GM12872 (cell line): Measurements from ENCODE around the gene CCT8L2.
"Not testable (repeated sequence)": the region's sequence is repeated elsewhere in the genome, so short reads cannot be mapped to it uniquely, and the experiment has no call there.

Experiments used
- CTCF ChIP-seq: IDR thresholded peaks from 3 replicates; pipeline ENCODE4 v1.5.1; 2011; ENCODE audit warnings: low read depth, mild to moderate bottlenecking, low read length, moderate library complexity; ENCODE audit not compliant: insufficient read depth

CCT8L2 gene

GRCh38 chr22:16592710-16593109 lies at the start of gene CCT8L2:
TSS of gene CCT8L2 (minus strand) at chr22:16592810. CDS start at chr22:16592550, 260 bp downstream.
- TF ChIP-seq CTCF, result not testable (repeated sequence)

GRCh38 chr22:16609548-16610261 lies 17.1 kb upstream of the CCT8L2 start:
- no peak for TF ChIP-seq CTCF

- no peak for TF ChIP-seq CTCF
Measured at GRCh38 chr22:16608931-16609330, 16.3 kb upstream of the CCT8L2 start.

GRCh38 chr22:16603448-16603768 lies 10.8 kb upstream of the CCT8L2 start:
- TF ChIP-seq CTCF, result no peak

GRCh38 chr22:16601437-16602223 lies 9.0 kb upstream of the CCT8L2 start:
- TF ChIP-seq CTCF, result no peak

GRCh38 chr22:16594026-16594425 lies 1.4 kb upstream of the CCT8L2 start:
- no peak for TF ChIP-seq CTCF

- TF ChIP-seq CTCF, result no peak
Measured at GRCh38 chr22:16586991-16587390, 5.6 kb downstream of the CCT8L2 start.
